Measurements from ENCODE around the gene SKIL.
A peak's percentile ranks its signal among the peaks of the same experiment; 100 is the strongest.

SKIL gene

GRCh38 chr3:170387950-170388349, 30.4 kb downstream of the SKIL start:
- no peak for DNase-seq (ENCODE audit: low spot score)
- POLR2A ChIA-PET (ENCODE audit: low non-redundant PET) = no interaction called here
- TF ChIP-seq, protein P1, sequence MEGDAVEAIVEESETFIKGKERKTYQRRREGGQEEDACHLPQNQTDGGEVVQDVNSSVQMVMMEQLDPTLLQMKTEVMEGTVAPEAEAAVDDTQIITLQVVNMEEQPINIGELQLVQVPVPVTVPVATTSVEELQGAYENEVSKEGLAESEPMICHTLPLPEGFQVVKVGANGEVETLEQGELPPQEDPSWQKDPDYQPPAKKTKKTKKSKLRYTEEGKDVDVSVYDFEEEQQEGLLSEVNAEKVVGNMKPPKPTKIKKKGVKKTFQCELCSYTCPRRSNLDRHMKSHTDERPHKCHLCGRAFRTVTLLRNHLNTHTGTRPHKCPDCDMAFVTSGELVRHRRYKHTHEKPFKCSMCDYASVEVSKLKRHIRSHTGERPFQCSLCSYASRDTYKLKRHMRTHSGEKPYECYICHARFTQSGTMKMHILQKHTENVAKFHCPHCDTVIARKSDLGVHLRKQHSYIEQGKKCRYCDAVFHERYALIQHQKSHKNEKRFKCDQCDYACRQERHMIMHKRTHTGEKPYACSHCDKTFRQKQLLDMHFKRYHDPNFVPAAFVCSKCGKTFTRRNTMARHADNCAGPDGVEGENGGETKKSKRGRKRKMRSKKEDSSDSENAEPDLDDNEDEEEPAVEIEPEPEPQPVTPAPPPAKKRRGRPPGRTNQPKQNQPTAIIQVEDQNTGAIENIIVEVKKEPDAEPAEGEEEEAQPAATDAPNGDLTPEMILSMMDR (conservative IDR thresholded peaks at IDR 0.05; ENCODE audit: low read depth) = no peak
- no peak overlapping the region for H3K27ac ChIP-seq
- CTCF ChIA-PET = interaction anchor here (0.6 kb wide), 1 partner anchor 97 kb away, joined by 4 read pairs; no protein-coding TSS in a partner anchor

- POLR2A ChIA-PET (ENCODE audit: low non-redundant PET) = interaction anchor here (0.7 kb wide), 1 partner anchor 190 kb away, joined by 3 read pairs; no protein-coding TSS in a partner anchor
- DNase-seq (ENCODE audit: low spot score) = no peak
- TF ChIP-seq, protein P1 (conservative IDR thresholded peaks at IDR 0.05; ENCODE audit: low read depth) = no peak
- H3K27ac ChIP-seq = no peak overlapping the region
- CTCF ChIA-PET = interaction anchor here (0.6 to 0.7 kb wide), 2 partner anchors 23 to 37 kb away, joined by 3 to 4 read pairs; no protein-coding TSS in a partner anchor
These were observed 33.6 kb downstream of the SKIL start for GRCh38 chr3:170391108-170391507.

DNA sequence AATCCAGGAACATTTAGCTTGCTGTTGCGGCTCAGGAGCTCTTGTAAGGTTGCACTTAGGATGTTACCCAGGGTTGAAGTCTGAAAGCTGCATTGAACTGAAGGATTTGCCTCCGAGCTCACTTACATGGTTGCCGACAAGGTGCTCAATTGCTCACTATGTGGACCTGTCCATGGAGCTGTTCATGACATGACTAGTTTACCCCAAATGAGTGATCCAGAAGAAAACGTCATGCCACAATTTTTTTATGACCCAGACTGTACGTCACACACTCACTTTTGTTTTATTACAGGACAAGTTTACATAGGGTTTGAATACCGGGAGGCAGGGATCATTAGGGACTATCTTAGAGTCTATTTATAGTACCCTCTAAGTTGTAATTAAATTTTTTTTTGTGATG, 40.2 kb downstream of the SKIL start:
- TF ChIP-seq, protein P1 (conservative IDR thresholded peaks at IDR 0.05; ENCODE audit: low read depth) = no peak
- CTCF ChIA-PET = interaction anchor here (1.3 to 1.5 kb wide), 2 partner anchors 13 to 414 kb away, joined by 4 read pairs; no protein-coding TSS in a partner anchor

DNA sequence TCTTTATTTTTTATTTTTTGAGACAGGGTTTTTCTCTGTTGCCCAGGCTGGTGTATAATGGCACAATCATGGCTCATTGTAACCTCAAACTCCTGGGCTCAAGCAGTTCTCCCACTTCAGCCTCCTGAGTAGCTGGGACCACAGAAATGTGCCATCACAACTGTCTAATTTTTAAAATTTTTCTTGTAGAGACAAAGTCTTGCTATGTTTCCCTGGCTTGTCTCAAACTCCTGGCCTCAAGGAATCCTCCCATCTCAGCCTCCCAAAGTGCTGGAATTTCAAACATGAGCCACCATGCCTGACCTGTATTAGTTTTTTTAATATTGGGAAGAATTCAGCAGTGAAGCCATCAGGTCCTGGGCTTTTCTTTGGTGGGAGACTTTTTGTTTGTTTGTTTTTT, 47.6 kb downstream of the SKIL start:
- ChIA-PET CTCF (no interaction called here), POLR2A (ENCODE audit: low non-redundant PET) (no interaction called here)
- H3K27ac ChIP-seq = no peak overlapping the region
- DNase-seq (ENCODE audit: low spot score) = no peak
- TF ChIP-seq, protein P1 (conservative IDR thresholded peaks at IDR 0.05; ENCODE audit: low read depth) = no peak

More for the DNA sequence above, 40.2 kb downstream of the SKIL start:
- no peak for DNase-seq (ENCODE audit: low spot score)
- no peak overlapping the region for H3K27ac ChIP-seq
- POLR2A ChIA-PET (ENCODE audit: low non-redundant PET) = interaction anchor here (0.8 kb wide), 1 partner anchor 41 kb away, joined by 3 read pairs; no protein-coding TSS in a partner anchor

DNA sequence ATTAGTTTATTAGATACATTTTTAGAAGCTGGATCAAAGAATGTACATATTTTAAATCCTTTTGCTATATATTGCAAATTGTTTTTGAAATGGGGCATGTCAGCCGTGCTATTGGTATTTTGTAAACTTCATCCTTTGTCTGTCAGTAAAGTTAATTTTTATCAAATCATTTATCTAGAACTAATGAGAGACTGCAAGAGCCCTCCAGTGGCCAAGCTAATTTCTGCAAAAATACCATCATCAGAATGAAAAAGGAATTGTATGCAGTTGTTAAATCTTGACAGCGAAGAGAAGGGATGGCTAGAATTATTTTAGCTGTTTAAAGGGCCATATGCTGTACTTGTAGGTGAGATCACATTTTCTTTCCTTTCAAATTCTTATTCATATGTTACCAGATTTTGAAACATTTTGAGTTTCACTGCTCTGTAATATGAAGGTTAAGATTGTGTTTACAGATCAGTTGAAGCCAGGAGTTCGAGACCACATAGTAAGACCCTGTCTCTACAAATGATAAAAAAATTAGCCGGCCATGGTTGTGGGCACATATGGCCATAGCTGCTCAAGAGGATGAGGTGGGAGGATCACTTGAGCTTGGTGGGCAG, 53.0 kb downstream of the SKIL start:
- TF ChIP-seq, protein P1 (conservative IDR thresholded peaks at IDR 0.05; ENCODE audit: low read depth) = peak; percentile 78
- POLR2A ChIA-PET (ENCODE audit: low non-redundant PET) = no interaction called here

GRCh38 chr3:170413291-170413690, 55.8 kb downstream of the SKIL start:
- POLR2A ChIA-PET (ENCODE audit: low non-redundant PET) = interaction anchor here (0.5 kb wide), 1 partner anchor 1350 kb away, joined by 4 read pairs; no protein-coding TSS in a partner anchor
- DNase-seq (ENCODE audit: low spot score) = no peak
- TF ChIP-seq, protein P1 (conservative IDR thresholded peaks at IDR 0.05; ENCODE audit: low read depth) = no peak
- CTCF ChIA-PET = interaction anchor here (0.6 to 5.9 kb wide), 9 partner anchors 9 to 461 kb away, joined by 3 to 87 read pairs (median 6); no protein-coding TSS in a partner anchor
- no peak overlapping the region for H3K27ac ChIP-seq

More for the DNA sequence above, 53.0 kb downstream of the SKIL start:
- CTCF ChIA-PET = interaction anchor here (0.5 to 5.9 kb wide), 19 partner anchors 14 to 1380 kb away, joined by 3 to 87 read pairs (median 3); no protein-coding TSS in a partner anchor
- H3K27ac ChIP-seq = no peak overlapping the region
- DNase-seq (ENCODE audit: low spot score) = peak; percentile 57
